Chondrocyte (in vitro differentiated cells): Measurements from ENCODE around the gene MEOX1. TPM values are rescaled to one million over a fixed set of nuclear protein-coding genes. Genes with fewer than 3 reads are reported as not detected.

Experiments
- DNase-seq: peaks from one replicate; pipeline ENCODE4 v3.0.0; 2021; ENCODE audit warnings: mixed read lengths, low spot score
- H3K27ac Mint-ChIP-seq: one replicate; pipeline ENCODE4 v1.8.0; 2021; ENCODE audit warnings: mild to moderate bottlenecking, moderate library complexity, mixed read lengths; ENCODE audit not compliant: unreplicated experiment
- H3K27me3 Mint-ChIP-seq: 2 replicates; pipeline ENCODE4 v1.8.0; 2021; ENCODE audit warnings: low read depth, mixed read lengths
- H3K36me3 Mint-ChIP-seq: 2 replicates; pipeline ENCODE4 v1.8.0; 2021; ENCODE audit warnings: low read depth, mixed read lengths
- H3K4me1 Mint-ChIP-seq: 2 replicates; pipeline ENCODE4 v1.8.0; 2021; ENCODE audit warnings: low read depth, mild to moderate bottlenecking, mixed read lengths
- H3K4me3 Mint-ChIP-seq: one replicate; pipeline ENCODE4 v1.8.0; 2021; ENCODE audit warnings: mild to moderate bottlenecking, moderate library complexity, mixed read lengths; ENCODE audit not compliant: unreplicated experiment
- H3K9me3 Mint-ChIP-seq: 2 replicates; pipeline ENCODE4 v1.8.0; 2021; ENCODE audit warnings: low read depth, mixed read lengths
- total RNA-seq: library from RNA; stranded (reverse); gene quantifications from 3 replicates; pipeline ENCODE4 v1.2.1, GENCODE V29; 2021
- TF ChIP-seq, protein P1 (sequence below): fragments of 200-600 bp; sonication (generic); IDR thresholded peaks from 2 replicates; pipeline ENCODE4 v1.5.0; 2021; ENCODE audit warnings: antibody characterized with exemption, mild to moderate bottlenecking, moderate library complexity

MEOX1 gene
- total RNA-seq, 1 donor from 2014 or later, result 0.07 TPM

- DNase-seq, result no peak
- no peak overlapping the region for H3K4me3 Mint-ChIP-seq
- no peaks in the 10 kb centered on the region for H3K36me3 Mint-ChIP-seq
- H3K27ac Mint-ChIP-seq, result no peak overlapping the region
- H3K9me3 Mint-ChIP-seq, result no peaks in the 10 kb centered on the region
- H3K4me1 Mint-ChIP-seq, result no peaks in the 10 kb centered on the region
- peaks cover 4% of the 10 kb centered on the region for H3K27me3 Mint-ChIP-seq
- TF ChIP-seq, protein P1, sequence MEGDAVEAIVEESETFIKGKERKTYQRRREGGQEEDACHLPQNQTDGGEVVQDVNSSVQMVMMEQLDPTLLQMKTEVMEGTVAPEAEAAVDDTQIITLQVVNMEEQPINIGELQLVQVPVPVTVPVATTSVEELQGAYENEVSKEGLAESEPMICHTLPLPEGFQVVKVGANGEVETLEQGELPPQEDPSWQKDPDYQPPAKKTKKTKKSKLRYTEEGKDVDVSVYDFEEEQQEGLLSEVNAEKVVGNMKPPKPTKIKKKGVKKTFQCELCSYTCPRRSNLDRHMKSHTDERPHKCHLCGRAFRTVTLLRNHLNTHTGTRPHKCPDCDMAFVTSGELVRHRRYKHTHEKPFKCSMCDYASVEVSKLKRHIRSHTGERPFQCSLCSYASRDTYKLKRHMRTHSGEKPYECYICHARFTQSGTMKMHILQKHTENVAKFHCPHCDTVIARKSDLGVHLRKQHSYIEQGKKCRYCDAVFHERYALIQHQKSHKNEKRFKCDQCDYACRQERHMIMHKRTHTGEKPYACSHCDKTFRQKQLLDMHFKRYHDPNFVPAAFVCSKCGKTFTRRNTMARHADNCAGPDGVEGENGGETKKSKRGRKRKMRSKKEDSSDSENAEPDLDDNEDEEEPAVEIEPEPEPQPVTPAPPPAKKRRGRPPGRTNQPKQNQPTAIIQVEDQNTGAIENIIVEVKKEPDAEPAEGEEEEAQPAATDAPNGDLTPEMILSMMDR, result no peak
Observed at GRCh38 chr17:43645765-43646481, 15.8 kb downstream of the MEOX1 start.

DNA sequence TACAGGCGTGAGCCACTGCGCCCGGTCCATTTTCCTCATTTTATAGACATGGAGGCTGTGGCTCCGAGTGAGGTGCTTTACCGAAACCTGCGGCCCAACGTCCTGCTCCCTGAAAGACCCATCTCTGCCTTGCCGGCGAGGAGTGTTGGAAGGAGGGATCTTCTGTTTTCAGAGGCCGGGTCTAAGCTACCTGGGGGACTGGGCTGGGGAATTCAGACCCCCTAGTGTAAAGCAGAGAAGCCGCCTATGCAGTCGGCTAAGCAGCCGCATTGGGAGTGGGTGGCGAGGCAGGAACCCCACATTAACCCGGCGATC lies 16.3 kb downstream of the MEOX1 start:
- Mint-ChIP-seq H3K36me3 (no peaks in the 10 kb centered on the region), H3K9me3 (no peaks in the 10 kb centered on the region), H3K27ac (no peak overlapping the region), H3K27me3 (peaks cover 4% of the 10 kb centered on the region), H3K4me1 (no peaks in the 10 kb centered on the region), H3K4me3 (no peak overlapping the region)
- no peak for DNase-seq
- TF ChIP-seq, protein P1, result no peak

- Mint-ChIP-seq H3K27me3 (peaks cover 4% of the 10 kb centered on the region), H3K9me3 (no peaks in the 10 kb centered on the region), H3K27ac (no peak overlapping the region), H3K4me3 (no peak overlapping the region), H3K36me3 (no peaks in the 10 kb centered on the region), H3K4me1 (no peaks in the 10 kb centered on the region)
- no peak for DNase-seq
- TF ChIP-seq, protein P1, result no peak
Observed at GRCh38 chr17:43644081-43644480, 17.6 kb downstream of the MEOX1 start.

GRCh38 chr17:43641416-43641815 lies 20.3 kb downstream of the MEOX1 start:
- H3K4me3 Mint-ChIP-seq, result no peak overlapping the region
- no peaks in the 10 kb centered on the region for H3K36me3 Mint-ChIP-seq
- no peak overlapping the region for H3K27ac Mint-ChIP-seq
- H3K4me1 Mint-ChIP-seq, result no peaks in the 10 kb centered on the region
- TF ChIP-seq, protein P1, result no peak
- H3K27me3 Mint-ChIP-seq, result peaks cover 7% of the 10 kb centered on the region
- DNase-seq, result no peak
- no peaks in the 10 kb centered on the region for H3K9me3 Mint-ChIP-seq

- TF ChIP-seq, protein P1, result no peak
- no peak for DNase-seq
- no peak overlapping the region for H3K4me3 Mint-ChIP-seq
- peaks cover 9% of the 10 kb centered on the region for H3K27me3 Mint-ChIP-seq
- H3K36me3 Mint-ChIP-seq, result no peaks in the 10 kb centered on the region
- H3K9me3 Mint-ChIP-seq, result no peaks in the 10 kb centered on the region
- no peak overlapping the region for H3K27ac Mint-ChIP-seq
- no peaks in the 10 kb centered on the region for H3K4me1 Mint-ChIP-seq
Observed at GRCh38 chr17:43640491-43641252, 21.1 kb downstream of the MEOX1 start.
